ENCODE data around the gene PAPSS2. TPM values are rescaled to one million over a fixed set of nuclear protein-coding genes. Genes with fewer than 3 reads are reported as not detected.

PAPSS2 gene
- total RNA-seq, 4 donors from 2014 or later = 4.4 to 20.1 (median 14.1) TPM

DNA sequence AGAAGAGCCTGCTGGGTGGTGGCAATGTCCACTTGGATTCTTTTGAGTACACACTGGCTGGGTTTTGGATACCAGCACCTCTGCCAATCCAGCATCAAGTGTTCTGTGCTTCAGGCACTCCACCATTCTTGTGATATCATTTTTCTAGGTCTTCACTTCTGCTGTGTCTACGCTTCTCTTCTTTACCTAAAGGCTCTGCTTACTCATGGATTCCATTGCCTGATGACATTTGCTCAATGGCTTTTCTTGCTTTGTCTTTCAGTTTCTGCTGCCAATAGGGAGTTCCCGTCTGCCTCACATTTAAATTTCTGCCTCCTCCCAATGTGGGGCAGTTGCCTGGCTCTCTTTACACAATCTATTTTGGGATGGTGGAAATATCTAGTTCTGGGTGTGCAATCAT lies 12.7 kb upstream of the PAPSS2 start:
- no peak overlapping the region for H3K4me3 ChIP-seq
- 56 to 61% methylated on average over 1 to 2 of the region's 2 CpGs for WGBS, 2 donors (ENCODE audit: low coverage in 1 of 2)
- no peaks in the 10 kb centered on the region for H3K27me3 ChIP-seq
- no peaks in the 10 kb centered on the region for H3K9me3 ChIP-seq
- no peaks in the 10 kb centered on the region for H3K36me3 ChIP-seq
- H3K4me1 ChIP-seq = no peaks in the 10 kb centered on the region
- no peak for ATAC-seq
- TF ChIP-seq POLR2AphosphoS5 (IDR thresholded peaks at IDR 0.05) (no peak), EP300 (IDR thresholded peaks at IDR 0.05) (no peak), POLR2A (IDR thresholded peaks at IDR 0.05) (no peak)
- TF ChIP-seq, protein P1, sequence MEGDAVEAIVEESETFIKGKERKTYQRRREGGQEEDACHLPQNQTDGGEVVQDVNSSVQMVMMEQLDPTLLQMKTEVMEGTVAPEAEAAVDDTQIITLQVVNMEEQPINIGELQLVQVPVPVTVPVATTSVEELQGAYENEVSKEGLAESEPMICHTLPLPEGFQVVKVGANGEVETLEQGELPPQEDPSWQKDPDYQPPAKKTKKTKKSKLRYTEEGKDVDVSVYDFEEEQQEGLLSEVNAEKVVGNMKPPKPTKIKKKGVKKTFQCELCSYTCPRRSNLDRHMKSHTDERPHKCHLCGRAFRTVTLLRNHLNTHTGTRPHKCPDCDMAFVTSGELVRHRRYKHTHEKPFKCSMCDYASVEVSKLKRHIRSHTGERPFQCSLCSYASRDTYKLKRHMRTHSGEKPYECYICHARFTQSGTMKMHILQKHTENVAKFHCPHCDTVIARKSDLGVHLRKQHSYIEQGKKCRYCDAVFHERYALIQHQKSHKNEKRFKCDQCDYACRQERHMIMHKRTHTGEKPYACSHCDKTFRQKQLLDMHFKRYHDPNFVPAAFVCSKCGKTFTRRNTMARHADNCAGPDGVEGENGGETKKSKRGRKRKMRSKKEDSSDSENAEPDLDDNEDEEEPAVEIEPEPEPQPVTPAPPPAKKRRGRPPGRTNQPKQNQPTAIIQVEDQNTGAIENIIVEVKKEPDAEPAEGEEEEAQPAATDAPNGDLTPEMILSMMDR (IDR thresholded peaks at IDR 0.05) = no peak
- H3K27ac ChIP-seq = no peak overlapping the region

DNA sequence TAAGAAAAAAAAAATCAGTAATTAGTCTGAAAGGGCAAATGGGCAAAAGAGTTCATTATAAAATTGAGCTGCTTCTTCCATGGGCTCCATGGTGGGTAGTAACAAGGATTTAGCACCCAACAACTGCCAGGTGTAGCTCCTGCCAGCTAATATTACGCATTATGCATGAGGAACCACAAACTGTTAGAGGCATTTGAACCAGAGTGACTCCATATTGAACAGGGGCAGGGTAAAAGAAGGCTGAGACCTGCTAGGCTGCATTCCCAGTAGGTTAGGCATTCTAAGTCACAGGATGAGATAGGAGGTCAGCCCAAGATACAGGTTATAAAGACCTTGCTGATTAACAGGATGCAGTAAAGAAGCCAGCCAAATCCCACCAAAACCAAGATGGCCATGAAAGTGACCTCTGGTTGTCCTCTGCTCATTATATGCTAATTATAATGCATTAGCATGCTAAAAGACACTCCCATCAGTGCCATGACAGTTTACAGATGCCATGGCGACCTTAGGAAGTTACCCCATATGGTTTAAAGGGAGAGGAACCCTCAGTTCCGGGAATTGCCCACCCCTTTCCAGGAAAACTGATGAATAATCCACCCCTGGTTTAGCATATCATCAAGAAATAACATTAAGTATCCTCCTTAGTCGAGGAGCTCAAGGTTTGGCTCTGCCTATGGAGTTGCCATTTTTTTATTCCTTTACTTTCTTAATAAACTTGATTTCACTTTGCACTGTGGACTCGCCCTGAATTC lies 8.7 kb upstream of the PAPSS2 start:
- TF ChIP-seq, protein P1 (IDR thresholded peaks at IDR 0.05) = no peak
- TF ChIP-seq POLR2AphosphoS5 (IDR thresholded peaks at IDR 0.05) = no peak
- no peak for TF ChIP-seq POLR2A (IDR thresholded peaks at IDR 0.05)
- no peak for TF ChIP-seq EP300 (IDR thresholded peaks at IDR 0.05)
- H3K36me3 ChIP-seq = no peaks in the 10 kb centered on the region
- H3K9me3 ChIP-seq = no peaks in the 10 kb centered on the region
- H3K27me3 ChIP-seq = peaks cover 5% of the 10 kb centered on the region
- 76 to 83% methylated on average over 3 to 4 of the region's 5 CpGs for WGBS, 2 donors (ENCODE audit: low coverage in 1 of 2)
- ATAC-seq = no peak
- no peaks in the 10 kb centered on the region for H3K4me1 ChIP-seq
- no peak overlapping the region for H3K27ac ChIP-seq
- no peak overlapping the region for H3K4me3 ChIP-seq

DNA sequence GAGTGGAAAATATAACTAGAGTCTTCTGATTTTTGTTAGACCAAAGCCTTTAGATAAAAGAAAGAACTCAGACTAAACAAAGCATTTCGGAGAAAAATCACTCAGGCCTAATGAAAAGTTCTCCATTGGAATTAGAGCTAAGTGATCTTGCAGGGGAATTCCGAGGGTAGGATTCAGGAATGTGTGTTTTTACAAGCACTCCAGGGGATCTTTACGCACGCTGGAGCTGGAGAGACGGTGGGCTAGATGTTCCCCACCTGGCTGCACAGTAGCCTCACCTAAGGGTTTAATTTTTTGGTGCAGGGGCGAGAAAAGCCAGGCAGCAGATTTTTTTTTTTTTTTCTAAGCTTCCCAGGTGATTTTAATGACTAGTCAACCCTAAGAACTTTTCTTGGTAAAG lies 7.9 kb upstream of the PAPSS2 start:
- H3K4me1 ChIP-seq = peaks cover 0 to 4% (median 0%) of the 10 kb centered on the region in 3 donors
- H3K36me3 ChIP-seq = no peaks in the 10 kb centered on the region
- WGBS, 2 donors (ENCODE audit: low coverage in 1 of 2) = 24 to 54% methylated on average over 5 to 6 of the region's 6 CpGs
- H3K27me3 ChIP-seq = peaks cover 5% of the 10 kb centered on the region
- H3K27ac ChIP-seq = no peak overlapping the region
- no peak for ATAC-seq
- H3K4me3 ChIP-seq = no peak overlapping the region
- TF ChIP-seq POLR2A (IDR thresholded peaks at IDR 0.05) (no peak), POLR2AphosphoS5 (IDR thresholded peaks at IDR 0.05) (no peak), EP300 (IDR thresholded peaks at IDR 0.05) (no peak)
- TF ChIP-seq, protein P1 (IDR thresholded peaks at IDR 0.05) = no peak
- H3K9me3 ChIP-seq = no peaks in the 10 kb centered on the region

DNA sequence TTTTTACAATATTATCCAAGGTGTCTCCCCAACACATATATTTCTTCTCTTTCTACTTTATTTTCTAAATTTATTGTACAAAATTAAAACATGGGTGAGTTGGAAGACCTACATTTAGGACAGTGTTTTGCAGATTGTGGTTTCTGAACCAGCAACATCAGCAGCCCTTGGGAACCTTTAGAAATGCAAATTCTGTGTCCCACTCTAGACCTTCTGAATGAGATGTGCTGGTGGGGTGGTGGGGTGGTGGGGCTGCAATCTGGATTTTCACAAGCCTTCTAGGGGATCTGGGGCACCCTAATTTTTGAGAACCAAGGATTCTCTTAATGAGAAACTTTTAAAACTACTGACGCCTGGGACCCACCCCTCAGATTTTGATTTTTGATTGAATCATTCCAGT lies 7.4 kb upstream of the PAPSS2 start:
- Histone ChIP-seq H3K27ac (no peak overlapping the region), H3K27me3 (peaks cover 5% of the 10 kb centered on the region), H3K4me1 (peaks cover 0 to 9% (median 0%) of the 10 kb centered on the region in 3 donors), H3K36me3 (no peaks in the 10 kb centered on the region), H3K9me3 (no peaks in the 10 kb centered on the region), H3K4me3 (no peak overlapping the region)
- no peak for ATAC-seq
- 89 to 100% methylated on average over 1 of the region's 1 CpG for WGBS, 2 donors (ENCODE audit: low coverage in 1 of 2)
- no peak for TF ChIP-seq EP300 (IDR thresholded peaks at IDR 0.05)
- TF ChIP-seq, protein P1 (IDR thresholded peaks at IDR 0.05) = no peak
- no peak for TF ChIP-seq POLR2AphosphoS5 (IDR thresholded peaks at IDR 0.05)
- TF ChIP-seq POLR2A (IDR thresholded peaks at IDR 0.05) = no peak

DNA sequence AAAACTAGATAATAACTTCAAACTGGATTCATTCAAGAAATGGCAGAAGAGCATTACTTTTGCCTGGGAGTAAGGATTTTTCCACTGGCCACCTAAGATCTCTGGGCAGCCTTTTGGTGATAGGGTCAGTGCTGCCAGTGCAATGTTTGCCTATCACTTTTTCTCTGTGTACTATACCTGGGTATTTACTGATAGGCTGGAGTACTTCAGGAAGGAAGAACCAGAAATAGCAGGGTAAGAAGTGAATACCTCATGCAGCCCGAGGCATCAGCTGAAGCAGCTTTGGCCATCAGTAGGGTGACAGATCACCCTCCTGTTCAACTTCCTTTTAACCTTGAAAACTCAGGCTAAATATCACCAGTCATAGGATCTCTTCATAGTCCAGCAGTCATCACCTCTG lies 5.5 kb upstream of the PAPSS2 start:
- Histone ChIP-seq H3K4me3 (no peak overlapping the region), H3K36me3 (no peaks in the 10 kb centered on the region), H3K9me3 (no peaks in the 10 kb centered on the region), H3K27me3 (peaks cover 5% of the 10 kb centered on the region), H3K4me1 (peaks cover 0 to 15% (median 0%) of the 10 kb centered on the region in 3 donors), H3K27ac (no peak overlapping the region)
- ATAC-seq = no peak
- TF ChIP-seq EP300 (IDR thresholded peaks at IDR 0.05) (no peak), POLR2A (IDR thresholded peaks at IDR 0.05) (no peak), POLR2AphosphoS5 (IDR thresholded peaks at IDR 0.05) (no peak)
- TF ChIP-seq, protein P1 (IDR thresholded peaks at IDR 0.05) = no peak
- 67% methylated on average over 1 of the region's 1 CpG; no CpG with 5 or more reads in 1 of the 2 donors for WGBS, 2 donors (ENCODE audit: low coverage in 1 of 2)
